ENCODE results near the gene SEMA3G. TPM values are rescaled to one million over a fixed set of nuclear protein-coding genes. Genes with fewer than 3 reads are reported as not detected.

SEMA3G gene
- total RNA-seq, 1 experiment from 2014 or later = 1.6 TPM

- no peak for TF ChIP-seq NR2C2 (CRISPR knock-in tag; IDR thresholded peaks at IDR 0.05)
- TF ChIP-seq, protein P1, sequence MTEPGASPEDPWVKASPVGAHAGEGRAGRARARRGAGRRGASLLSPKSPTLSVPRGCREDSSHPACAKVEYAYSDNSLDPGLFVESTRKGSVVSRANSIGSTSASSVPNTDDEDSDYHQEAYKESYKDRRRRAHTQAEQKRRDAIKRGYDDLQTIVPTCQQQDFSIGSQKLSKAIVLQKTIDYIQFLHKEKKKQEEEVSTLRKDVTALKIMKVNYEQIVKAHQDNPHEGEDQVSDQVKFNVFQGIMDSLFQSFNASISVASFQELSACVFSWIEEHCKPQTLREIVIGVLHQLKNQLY (CRISPR knock-in tag; IDR thresholded peaks at IDR 0.05) = no peak
Measured at GRCh38 chr3:52484680-52485461, 40.0 kb upstream of the SEMA3G start (continued).

DNA sequence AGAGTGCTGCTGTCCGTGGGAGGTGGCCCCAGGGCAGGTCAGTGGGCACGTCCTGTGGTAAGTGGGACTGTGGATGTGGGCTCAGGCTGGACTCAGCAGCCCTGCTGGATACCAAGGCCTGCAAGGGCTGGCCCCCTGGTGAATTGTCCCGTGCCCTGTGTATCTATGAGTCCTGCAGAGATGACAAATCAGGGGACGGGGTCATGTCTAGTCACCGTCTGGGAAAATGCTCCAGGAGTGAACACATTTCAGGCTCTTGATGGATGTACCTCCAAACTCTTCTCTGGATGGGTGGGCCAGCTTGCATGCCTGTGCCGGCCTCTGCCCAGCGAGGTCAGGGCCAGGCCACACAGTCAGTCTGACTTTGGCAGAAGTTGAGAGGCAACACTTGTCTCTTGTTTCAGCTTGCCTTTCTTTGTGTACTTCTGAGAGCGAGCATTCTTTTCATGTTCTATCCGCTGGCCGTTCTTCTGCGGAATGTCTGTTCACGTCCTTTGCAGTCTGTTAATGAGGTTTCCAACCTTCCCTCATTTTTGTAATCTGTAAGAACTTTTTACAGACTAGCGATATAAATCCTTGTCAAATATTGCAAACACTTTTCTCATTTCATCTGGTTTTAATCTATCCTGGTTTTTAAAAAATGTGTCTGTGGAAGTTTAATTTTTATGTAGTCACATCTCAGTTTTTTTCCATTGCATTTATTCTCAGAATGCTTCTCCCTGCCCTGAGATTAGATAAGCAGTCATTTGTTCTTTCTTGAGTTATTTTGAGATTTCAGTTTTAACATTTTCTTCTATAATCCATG lies 38.9 kb upstream of the SEMA3G start:
- Mint-ChIP-seq H3K4me3 (no peak overlapping the region), H3K27ac (peak overlapping the region; percentile 57; the same call in 1 of the 2 replicates), H3K36me3 (peaks cover 42% of the 10 kb centered on the region), H3K27me3 (ENCODE audit: low read depth) (no peaks in the 10 kb centered on the region), H3K4me1 (no peaks in the 10 kb centered on the region), H3K9me3 (no peaks in the 10 kb centered on the region)
- POLR2A ChIA-PET = no interaction called here
- TF ChIP-seq SMAD3 (CRISPR knock-in tag; IDR thresholded peaks at IDR 0.05; ENCODE audit: borderline replicate concordance) (no peak), ZBTB21 (CRISPR knock-in tag; IDR thresholded peaks at IDR 0.05; ENCODE audit: borderline replicate concordance) (no peak), PRDM15 (CRISPR knock-in tag; IDR thresholded peaks at IDR 0.05) (no peak)
- TF ChIP-seq, protein P1 (CRISPR knock-in tag; IDR thresholded peaks at IDR 0.05) = no peak
- no peak for DNase-seq (ENCODE audit: low spot score)
- CTCF ChIA-PET = interaction anchor here (2.5 kb wide), 1 partner anchor 13 kb away, joined by 12 read pairs; no protein-coding TSS in a partner anchor
- ATAC-seq = no peak

- DNase-seq (ENCODE audit: low spot score) (no peak), ATAC-seq (no peak)
- Mint-ChIP-seq H3K4me1 (no peaks in the 10 kb centered on the region), H3K4me3 (no peak overlapping the region), H3K27me3 (ENCODE audit: low read depth) (no peaks in the 10 kb centered on the region), H3K36me3 (peaks cover 45% of the 10 kb centered on the region), H3K9me3 (no peaks in the 10 kb centered on the region), H3K27ac (no peak overlapping the region)
- TF ChIP-seq, protein P2, sequence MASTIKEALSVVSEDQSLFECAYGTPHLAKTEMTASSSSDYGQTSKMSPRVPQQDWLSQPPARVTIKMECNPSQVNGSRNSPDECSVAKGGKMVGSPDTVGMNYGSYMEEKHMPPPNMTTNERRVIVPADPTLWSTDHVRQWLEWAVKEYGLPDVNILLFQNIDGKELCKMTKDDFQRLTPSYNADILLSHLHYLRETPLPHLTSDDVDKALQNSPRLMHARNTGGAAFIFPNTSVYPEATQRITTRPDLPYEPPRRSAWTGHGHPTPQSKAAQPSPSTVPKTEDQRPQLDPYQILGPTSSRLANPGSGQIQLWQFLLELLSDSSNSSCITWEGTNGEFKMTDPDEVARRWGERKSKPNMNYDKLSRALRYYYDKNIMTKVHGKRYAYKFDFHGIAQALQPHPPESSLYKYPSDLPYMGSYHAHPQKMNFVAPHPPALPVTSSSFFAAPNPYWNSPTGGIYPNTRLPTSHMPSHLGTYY (CRISPR knock-in tag; IDR thresholded peaks at IDR 0.05) = no peak
- TF ChIP-seq HMGA2 (CRISPR knock-in tag; IDR thresholded peaks at IDR 0.05) (no peak), ZNF317 (CRISPR knock-in tag; IDR thresholded peaks at IDR 0.05; ENCODE audit: borderline replicate concordance, low read depth) (no peak), ELF4 (CRISPR knock-in tag; IDR thresholded peaks at IDR 0.05; ENCODE audit: low read depth) (no peak), AFF4 (CRISPR knock-in tag; IDR thresholded peaks at IDR 0.05; ENCODE audit: borderline replicate concordance) (no peak), ATF1 (CRISPR knock-in tag; IDR thresholded peaks at IDR 0.05) (no peak)
- TF ChIP-seq, protein P3, sequence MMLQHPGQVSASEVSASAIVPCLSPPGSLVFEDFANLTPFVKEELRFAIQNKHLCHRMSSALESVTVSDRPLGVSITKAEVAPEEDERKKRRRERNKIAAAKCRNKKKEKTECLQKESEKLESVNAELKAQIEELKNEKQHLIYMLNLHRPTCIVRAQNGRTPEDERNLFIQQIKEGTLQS (CRISPR knock-in tag; conservative IDR thresholded peaks at IDR 0.05) = no peak
- CTCF ChIA-PET = interaction anchor here (1.0 to 2.5 kb wide), 2 partner anchors 12 to 26 kb away, joined by 3 to 12 read pairs; no protein-coding TSS in a partner anchor
- POLR2A ChIA-PET = no interaction called here
Measured at GRCh38 chr3:52483081-52483480, 38.2 kb upstream of the SEMA3G start.
